ENCODE data around the gene MEPCE.
A peak's percentile ranks its signal among the peaks of the same experiment; 100 is the strongest.
"Not testable (repeated sequence)": the region's sequence is repeated elsewhere in the genome, so short reads cannot be mapped to it uniquely, and the experiment has no call there.

The MEPCE gene

GRCh38 chr7:100429637-100430492 is at the start of gene MEPCE:
Gene MEPCE (plus strand): TSS chr7:100429831. CDS start chr7:100430019, 188 bp downstream.
- DNase-seq, result peak; percentile 94

- DNase-seq, result no peak
Observed at GRCh38 chr7:100380196-100380595, 49.4 kb upstream of the MEPCE start.

- not testable (repeated sequence) for DNase-seq
Observed at GRCh38 chr7:100381531-100382233, 47.9 kb upstream of the MEPCE start.

GRCh38 chr7:100382234-100382853 is 47.3 kb upstream of the MEPCE start:
- DNase-seq, result peak; percentile 19

DNA sequence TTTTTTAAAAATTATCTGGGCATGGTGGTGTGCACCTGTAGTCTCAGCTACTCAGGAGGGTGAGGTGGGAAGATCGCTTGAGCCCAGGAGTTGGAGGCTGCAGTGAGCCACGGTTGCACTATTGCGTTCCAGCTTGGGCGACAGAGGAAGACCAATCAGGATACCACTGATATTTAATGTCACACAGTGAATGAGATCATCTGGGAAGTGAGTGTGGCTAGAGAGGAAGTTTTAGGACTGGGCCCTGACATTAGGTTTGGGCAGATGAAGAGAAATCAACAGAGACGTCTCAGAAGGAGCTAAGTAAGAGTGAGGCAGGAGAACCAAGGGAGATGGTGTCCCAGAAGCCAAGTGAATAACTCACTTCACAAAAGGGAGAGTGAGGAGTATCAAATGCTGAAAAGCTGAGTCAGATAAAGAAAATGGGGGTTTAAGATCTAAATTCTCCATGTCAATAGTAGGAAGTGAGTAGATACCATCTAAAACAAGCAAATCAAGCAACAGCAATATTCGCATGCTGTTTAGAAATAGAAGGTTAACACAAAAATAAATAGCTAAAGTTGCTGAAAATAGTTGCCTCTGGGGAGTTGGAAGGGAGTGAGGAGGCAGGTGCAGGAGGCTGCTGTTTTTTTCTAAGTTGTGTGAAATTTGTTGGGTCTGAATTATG is 44.9 kb upstream of the MEPCE start:
- no peak for DNase-seq

- no peak for DNase-seq
Observed at GRCh38 chr7:100386940-100387339, 42.7 kb upstream of the MEPCE start.

- DNase-seq, result no peak
Observed at GRCh38 chr7:100387695-100388094, 41.9 kb upstream of the MEPCE start.

- DNase-seq, result no peak
Observed at GRCh38 chr7:100389437-100390088, 40.1 kb upstream of the MEPCE start.

DNA sequence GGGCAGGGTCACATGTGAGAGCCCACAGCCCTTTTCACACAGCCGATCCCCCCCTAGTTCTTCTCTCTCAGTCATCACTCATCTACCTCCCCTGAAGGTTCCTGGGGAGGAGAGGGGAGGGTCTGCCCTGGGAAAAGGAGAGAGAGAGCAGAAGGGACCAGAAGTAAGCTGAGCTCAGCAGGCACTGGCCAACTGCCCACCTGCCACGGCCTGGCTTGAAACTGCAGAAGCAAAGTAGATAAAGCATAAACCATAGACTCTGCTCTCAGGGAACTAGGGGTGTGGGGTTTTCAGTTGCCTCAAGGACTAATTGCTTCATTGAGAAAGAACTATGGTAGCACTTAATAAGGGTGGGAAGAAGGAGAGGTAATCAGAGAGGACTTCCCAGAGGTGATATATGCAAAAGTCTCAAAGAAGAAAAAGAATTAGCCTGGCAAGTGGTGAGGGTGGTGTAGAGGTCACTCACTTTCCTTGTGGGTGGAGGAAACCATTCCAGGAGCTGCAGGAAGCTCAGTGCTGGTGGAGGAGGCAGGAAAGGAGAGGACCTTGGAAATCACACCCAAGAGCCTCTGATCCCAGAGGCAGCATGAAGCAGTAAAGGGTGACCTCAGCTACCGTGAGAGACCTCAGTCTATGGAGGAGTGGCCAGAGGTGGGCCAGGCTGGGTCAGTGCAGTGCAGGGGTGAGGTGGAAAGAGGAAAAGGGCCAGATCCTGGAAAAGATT is 39.2 kb upstream of the MEPCE start:
- no peak for DNase-seq

DNA sequence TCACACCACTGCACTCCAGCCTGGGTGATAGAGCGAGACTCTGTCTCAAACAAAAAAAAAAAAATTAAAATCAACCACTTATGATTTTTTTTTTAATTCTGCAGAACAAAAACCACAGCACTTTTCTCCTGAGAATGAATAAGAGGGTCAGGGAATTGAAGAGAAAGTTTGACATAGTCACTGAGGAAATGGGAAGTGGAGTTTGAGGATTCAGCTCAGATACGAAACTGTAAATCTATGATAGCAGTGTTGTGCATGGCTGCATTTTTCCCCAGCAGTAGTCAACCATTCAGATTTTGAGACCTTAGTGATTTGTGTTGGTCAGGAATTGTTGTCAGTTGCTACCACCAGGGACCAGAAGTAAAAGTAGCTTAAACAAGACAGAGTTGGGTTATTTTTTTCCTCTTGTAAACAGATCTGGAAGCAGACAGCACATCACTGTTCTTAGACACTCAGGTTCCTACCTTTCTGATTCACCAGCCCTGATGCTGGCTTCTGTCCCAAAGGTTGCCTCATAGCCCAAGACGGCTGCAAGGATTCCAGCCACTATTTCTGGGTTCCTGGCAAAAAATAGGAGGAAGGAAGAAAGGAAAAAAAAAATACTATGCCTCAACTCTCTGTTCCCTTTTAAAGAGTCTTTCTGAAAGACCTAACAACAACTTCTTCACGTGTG is 36.3 kb upstream of the MEPCE start:
- DNase-seq, result no peak

DNA sequence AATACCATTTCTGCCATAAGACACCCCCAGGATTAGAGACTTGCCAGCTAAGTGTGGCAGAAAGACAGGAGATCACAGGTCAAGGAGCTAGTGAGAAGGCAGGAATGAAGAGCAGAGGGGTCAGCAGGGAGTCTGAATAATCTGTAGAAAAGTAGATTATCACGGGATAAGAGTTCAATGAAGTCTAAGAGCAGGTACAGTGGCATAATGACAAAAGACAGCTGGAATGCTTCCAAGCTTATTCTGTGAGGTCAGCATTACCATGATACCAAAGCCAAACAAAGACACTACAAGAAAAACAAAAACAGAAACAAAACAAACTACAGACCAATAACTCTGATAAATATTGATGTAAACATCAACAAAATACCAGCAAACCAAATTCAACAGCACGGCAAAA is 35.6 kb upstream of the MEPCE start:
- no peak for DNase-seq

GRCh38 chr7:100396421-100396982 is 33.1 kb upstream of the MEPCE start:
- DNase-seq, result peak; percentile 68

DNA sequence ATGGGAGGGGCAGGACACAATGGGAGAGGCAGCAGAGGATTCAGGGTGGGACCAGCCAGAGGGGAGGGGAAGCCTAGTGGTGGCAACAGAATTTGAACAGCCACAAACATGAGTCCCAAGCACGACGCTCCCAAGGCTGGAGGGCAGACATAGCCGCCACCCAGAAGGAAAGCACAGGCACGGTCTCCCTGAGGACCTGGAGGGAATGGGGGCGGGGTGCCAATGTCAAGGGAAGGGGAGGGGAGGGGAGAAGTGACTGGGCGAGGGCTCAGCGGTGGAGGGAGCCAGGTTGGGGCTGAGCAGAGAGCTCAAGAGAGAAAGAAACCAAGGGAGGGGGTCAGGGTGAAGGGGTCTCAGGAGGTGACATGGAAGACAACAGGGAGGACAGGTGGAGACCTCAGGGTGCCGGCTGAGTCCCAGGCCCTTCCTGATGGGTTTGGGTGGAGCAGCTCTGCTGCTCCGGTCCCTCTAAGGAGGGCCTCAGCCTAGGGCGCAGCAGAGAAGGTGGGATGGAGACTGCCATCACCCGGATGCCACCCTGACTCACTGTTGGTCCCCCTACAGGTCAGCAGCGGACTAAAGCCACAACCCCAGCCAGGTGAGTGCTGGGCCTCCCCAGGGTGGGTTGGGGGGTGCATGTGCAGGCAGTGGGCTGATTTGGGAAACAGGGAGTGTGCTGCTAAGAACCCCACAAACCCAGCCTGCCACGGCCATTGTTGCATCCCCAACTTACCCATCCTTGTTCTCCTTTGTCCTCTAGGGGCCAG is 32.1 kb upstream of the MEPCE start:
- no peak for DNase-seq

DNA sequence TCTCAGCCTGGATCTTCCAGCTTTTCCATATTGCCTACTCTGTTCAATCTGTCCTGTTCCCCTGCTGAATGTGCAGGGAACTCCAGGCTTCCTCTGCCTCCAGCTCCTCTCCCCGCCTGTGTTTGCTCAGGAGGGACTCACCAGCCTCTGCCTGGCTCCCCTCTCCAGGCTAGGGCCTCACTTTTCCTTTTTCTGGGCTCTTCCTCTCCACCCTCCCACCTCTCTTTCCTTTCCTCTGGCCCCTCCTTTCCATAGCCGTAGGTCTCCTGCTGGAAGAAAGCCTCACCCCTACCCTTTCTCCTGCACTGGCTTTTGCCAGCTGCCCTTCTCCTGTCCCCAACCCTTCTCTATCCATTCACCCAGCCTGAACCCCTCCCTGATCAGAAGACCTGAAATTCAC is 31.4 kb upstream of the MEPCE start:
- no peak for DNase-seq

DNA sequence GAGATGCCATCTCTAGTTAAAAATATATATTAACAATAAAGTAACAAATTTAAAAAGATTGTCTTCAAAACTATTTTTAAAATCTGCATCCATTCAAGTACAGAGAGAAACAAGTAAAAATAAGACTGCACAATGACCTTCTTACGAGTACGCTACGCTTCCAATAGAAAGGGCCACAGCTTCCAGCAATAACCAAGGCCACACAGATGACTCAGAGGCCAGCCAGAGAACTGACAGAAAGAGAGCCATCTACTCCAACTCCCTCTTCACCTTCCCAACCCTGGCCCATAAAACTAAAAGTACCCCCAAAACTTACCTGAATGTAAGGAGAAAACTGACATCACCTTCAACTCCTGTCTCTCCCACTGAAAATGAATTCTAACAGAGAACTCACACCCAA is 29.6 kb upstream of the MEPCE start:
- no peak for DNase-seq

GRCh38 chr7:100400656-100401055 is 29.0 kb upstream of the MEPCE start:
- no peak for DNase-seq

DNA sequence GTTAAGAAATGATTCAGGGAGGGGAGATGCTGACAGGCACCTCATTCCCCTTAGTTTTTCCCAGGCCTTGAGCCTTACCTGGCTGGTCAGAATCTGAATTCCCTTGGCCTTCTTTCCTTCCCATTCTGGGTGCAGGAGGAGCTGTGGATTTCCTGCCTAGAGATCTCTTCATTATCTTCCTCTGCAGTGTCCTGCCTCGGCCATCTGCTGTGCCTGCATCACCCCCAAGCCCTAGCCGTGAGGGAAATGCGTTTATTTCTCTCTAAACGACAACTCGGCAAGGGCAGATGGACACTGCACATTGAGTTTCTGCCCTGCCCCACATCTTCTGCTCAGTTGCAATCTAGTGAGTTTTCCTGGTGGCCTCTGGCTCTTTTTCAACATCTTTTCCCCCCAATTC is 27.8 kb upstream of the MEPCE start:
- DNase-seq, result no peak

DNA sequence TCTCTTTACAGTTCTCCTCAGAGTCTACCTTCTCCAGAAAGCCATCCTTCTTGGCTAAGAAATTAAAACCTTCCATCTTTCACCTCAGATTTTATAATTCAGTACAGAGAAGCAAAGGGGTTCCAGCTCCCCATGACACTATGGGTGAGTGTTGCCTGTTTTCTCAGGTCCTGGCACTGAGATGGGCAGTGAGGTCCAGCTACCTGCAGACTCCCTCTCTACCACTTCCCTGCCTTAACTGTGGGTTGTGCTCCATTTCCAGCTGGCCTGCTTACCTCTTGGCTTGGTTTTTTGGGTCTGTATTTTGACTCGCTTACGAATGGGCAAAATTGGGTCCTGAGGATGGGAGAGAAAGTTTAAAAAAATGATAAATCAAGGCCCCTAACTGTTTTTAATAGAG is 27.4 kb upstream of the MEPCE start:
- no peak for DNase-seq

DNA sequence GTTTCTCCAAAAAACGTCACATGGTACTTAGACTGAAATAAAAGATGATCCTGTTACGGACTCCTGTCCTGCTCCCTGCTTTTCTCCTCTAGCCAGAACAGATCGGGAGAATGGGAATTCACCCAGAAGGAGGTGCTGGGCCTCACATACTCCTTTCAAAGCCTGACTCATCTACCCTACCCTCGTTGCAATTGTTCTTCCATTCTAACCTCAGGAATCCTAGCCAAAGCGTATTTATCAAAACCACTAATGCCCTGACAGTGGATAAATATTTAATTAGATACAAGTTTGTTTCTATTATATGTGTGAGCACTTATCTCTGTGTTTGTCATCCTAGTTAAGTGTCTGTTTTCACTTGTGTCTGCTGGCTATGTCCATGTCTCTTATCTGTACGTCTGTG is 22.9 kb upstream of the MEPCE start:
- no peak for DNase-seq

Measured in CD4-positive, alpha-beta T cell treated with Interleukin-17A for 1 hour (primary cell).